C4-2B (cell line): Measurements from ENCODE around the gene UGCG.

ENCODE experiments used
- ZFX ChIP-seq: fragments of 450-650 bp; IDR thresholded peaks from 2 replicates; pipeline ENCODE4 v1.6.1; 2017
- TF ChIP-seq, protein P1 (sequence below): fragments of 450-650 bp; conservative IDR thresholded peaks from 2 replicates; pipeline ENCODE4 v1.5.1; 2017; ENCODE audit warnings: mild to moderate bottlenecking

DNA sequence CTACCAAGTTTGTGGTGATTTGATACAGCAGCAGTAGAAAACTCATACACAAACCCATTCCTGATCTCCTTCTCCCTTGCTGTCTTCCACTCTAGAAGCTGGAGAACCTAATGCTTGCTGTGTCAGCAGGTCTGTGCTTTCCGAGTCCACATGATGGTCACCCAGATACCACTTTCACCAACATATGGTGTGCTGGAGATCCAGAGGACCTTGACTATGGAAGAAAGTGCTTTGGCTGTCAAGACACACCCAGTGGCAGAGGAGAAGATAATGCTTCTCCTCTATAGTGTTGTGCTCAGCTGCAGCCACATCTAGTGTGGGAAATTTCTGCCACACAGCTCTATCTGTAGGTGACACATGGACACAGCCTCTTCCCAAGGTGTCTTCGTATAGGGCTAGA is 67.4 kb downstream of the UGCG start:
- TF ChIP-seq, protein P1, sequence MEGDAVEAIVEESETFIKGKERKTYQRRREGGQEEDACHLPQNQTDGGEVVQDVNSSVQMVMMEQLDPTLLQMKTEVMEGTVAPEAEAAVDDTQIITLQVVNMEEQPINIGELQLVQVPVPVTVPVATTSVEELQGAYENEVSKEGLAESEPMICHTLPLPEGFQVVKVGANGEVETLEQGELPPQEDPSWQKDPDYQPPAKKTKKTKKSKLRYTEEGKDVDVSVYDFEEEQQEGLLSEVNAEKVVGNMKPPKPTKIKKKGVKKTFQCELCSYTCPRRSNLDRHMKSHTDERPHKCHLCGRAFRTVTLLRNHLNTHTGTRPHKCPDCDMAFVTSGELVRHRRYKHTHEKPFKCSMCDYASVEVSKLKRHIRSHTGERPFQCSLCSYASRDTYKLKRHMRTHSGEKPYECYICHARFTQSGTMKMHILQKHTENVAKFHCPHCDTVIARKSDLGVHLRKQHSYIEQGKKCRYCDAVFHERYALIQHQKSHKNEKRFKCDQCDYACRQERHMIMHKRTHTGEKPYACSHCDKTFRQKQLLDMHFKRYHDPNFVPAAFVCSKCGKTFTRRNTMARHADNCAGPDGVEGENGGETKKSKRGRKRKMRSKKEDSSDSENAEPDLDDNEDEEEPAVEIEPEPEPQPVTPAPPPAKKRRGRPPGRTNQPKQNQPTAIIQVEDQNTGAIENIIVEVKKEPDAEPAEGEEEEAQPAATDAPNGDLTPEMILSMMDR = no peak
- TF ChIP-seq ZFX = no peak
